MG63 (cell line): ENCODE results near the gene GJA9. TPM values are rescaled to one million over a fixed set of nuclear protein-coding genes. Genes with fewer than 3 reads are reported as not detected.
"Not testable (repeated sequence)": the region's sequence is repeated elsewhere in the genome, so short reads cannot be mapped to it uniquely, and the experiment has no call there.

Experiments used
- DNase-seq: peaks from one replicate; pipeline ENCODE4 v3.0.0-alpha.2; 2020
- H3K27me3 ChIP-seq: fragments of 250-450 bp; sonication (Bioruptor Pico); 2 replicates; pipeline ENCODE4 v1.5.1; 2020; ENCODE audit warnings: mild to moderate bottlenecking, moderate library complexity
- H3K36me3 ChIP-seq: fragments of 250-450 bp; sonication (Bioruptor Pico); 2 replicates; pipeline ENCODE4 v1.5.1; 2020; ENCODE audit warnings: mild to moderate bottlenecking, moderate library complexity
- H3K4me3 ChIP-seq: fragments of 250-450 bp; sonication (Bioruptor Pico); 2 replicates; pipeline ENCODE4 v1.5.1; 2020; ENCODE audit warnings: mild to moderate bottlenecking, moderate library complexity
- H3K9me3 ChIP-seq: fragments of 250-450 bp; sonication (Bioruptor Pico); 2 replicates; pipeline ENCODE4 v1.5.1; 2020; ENCODE audit warnings: mild to moderate bottlenecking, moderate library complexity
- total RNA-seq: library from RNA; depleted of rRNA; stranded (reverse); fragments of >200 nt; shearing (Covaris generic); gene quantifications from 2 replicates; pipeline ENCODE4 v1.2.3, GENCODE V29; 2014; ENCODE audit warnings: low replicate concordance; rRNA removed

The GJA9 gene
- total RNA-seq = not detected in 2 replicates

GRCh38 chr1:38881487-38881886, at the start of gene GJA9:
Gene GJA9 (minus strand): TSS chr1:38881587. CDS start chr1:38876098, 5,489 bp downstream.
- DNase-seq = no peak
- Histone ChIP-seq H3K9me3 (no peaks in the 10 kb centered on the region), H3K4me3 (no peak within 1 kb of the TSS), H3K36me3 (no peaks in the 10 kb centered on the region), H3K27me3 (no peaks in the 10 kb centered on the region)

- H3K27me3 ChIP-seq = no peaks in the 10 kb centered on the region
- DNase-seq = peak; percentile 35
- no peaks in the 10 kb centered on the region for H3K9me3 ChIP-seq
- no peaks in the 10 kb centered on the region for H3K36me3 ChIP-seq
- H3K4me3 ChIP-seq = no peak overlapping the region
Observed at GRCh38 chr1:38929476-38929875, 48.1 kb upstream of the GJA9 start.

- no peaks in the 10 kb centered on the region for H3K36me3 ChIP-seq
- H3K4me3 ChIP-seq = no peak overlapping the region
- DNase-seq = no peak
- H3K27me3 ChIP-seq = no peaks in the 10 kb centered on the region
- no peaks in the 10 kb centered on the region for H3K9me3 ChIP-seq
Observed at GRCh38 chr1:38929054-38929453, 47.7 kb upstream of the GJA9 start.

- Histone ChIP-seq H3K36me3 (no peaks in the 10 kb centered on the region), H3K9me3 (no peaks in the 10 kb centered on the region), H3K27me3 (no peaks in the 10 kb centered on the region), H3K4me3 (no peak overlapping the region)
- no peak for DNase-seq
Observed at GRCh38 chr1:38926091-38926490, 44.7 kb upstream of the GJA9 start.

DNA sequence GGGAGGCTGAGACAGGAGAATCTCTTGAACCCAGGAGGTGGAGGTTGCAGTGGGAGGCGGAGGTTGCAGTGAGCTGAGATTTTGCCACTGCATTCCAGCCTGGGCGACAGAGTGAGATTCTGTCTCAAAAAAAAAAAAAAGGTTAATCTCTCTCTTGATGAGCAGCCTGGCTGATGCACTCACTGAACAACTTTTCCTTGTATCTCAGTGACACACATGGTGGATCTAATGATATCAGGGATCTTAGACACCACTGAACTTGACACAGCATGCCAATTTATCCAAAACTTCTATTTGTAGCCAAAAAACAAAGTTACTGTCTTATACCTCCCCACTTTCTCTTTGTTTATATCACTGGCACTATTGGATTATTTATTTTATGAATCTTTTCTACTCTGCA, 44.0 kb upstream of the GJA9 start:
- Histone ChIP-seq H3K4me3 (no peak overlapping the region), H3K36me3 (no peaks in the 10 kb centered on the region), H3K9me3 (no peaks in the 10 kb centered on the region), H3K27me3 (no peaks in the 10 kb centered on the region)
- DNase-seq = no peak

DNA sequence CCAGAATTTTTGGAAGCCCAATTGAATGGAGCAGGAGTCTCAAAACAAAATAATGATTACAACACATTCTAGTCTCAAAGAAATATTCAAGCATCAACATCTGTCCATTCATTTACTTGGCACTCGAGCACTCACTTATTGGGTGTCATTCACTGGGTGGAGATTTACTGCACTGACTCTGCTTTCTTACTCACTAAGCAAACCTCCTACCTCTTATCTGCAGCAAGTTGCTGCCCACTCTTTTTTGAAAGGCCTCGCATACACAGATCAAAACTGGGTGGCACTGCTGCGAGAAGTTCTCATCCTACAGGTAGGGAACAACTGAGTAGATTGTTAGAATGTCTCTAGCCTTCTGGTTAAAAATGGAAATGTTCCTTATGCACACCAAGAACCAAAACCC, 42.2 kb upstream of the GJA9 start:
- Histone ChIP-seq H3K27me3 (no peaks in the 10 kb centered on the region), H3K9me3 (no peaks in the 10 kb centered on the region), H3K36me3 (no peaks in the 10 kb centered on the region), H3K4me3 (no peak overlapping the region)
- no peak for DNase-seq

DNA sequence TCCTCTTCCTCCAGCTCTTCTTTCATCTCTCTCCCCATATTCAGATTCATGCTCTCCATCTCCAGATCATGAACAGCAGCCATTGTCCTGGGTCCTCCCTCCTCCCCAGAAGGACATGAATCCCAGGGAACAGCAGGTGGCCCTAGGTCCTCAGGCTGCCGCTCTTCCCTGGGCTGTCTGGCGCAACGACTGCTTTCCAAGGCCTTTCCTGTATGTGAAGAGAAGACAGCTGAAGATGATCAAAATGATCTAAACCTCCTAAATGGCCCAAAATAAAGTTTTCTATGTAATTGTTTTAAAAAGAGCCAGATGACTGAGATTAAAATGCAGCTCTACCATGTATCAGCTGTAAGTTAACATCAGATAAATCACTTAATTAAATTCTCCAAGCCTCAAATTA, 37.7 kb upstream of the GJA9 start:
- no peaks in the 10 kb centered on the region for H3K27me3 ChIP-seq
- no peaks in the 10 kb centered on the region for H3K9me3 ChIP-seq
- H3K36me3 ChIP-seq = no peaks in the 10 kb centered on the region
- no peak for DNase-seq
- no peak overlapping the region for H3K4me3 ChIP-seq

DNA sequence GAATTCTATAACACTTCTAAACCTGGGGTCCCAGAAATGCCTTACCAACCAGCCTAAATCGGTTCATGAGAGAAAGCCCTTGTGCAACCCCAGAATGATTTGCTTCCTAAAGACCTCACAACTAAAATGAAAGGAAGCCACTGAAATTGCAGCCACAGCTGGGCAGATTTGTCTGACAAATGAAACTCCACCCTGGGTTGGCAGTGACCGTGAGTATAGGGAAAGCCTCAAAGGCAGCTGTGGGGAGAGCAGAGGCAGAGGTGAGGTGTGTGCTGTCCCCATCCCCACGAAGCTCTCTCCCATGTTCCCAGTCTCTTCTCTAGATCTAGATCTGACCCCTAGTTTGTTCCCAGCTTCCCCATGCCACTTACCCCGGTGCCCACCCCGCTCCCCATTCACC, 37.2 kb upstream of the GJA9 start:
- DNase-seq = no peak
- H3K36me3 ChIP-seq = no peaks in the 10 kb centered on the region
- H3K9me3 ChIP-seq = no peaks in the 10 kb centered on the region
- no peaks in the 10 kb centered on the region for H3K27me3 ChIP-seq
- H3K4me3 ChIP-seq = no peak overlapping the region

- H3K4me3 ChIP-seq = no peak overlapping the region
Observed at GRCh38 chr1:38917772-38918171, 36.4 kb upstream of the GJA9 start.

DNA sequence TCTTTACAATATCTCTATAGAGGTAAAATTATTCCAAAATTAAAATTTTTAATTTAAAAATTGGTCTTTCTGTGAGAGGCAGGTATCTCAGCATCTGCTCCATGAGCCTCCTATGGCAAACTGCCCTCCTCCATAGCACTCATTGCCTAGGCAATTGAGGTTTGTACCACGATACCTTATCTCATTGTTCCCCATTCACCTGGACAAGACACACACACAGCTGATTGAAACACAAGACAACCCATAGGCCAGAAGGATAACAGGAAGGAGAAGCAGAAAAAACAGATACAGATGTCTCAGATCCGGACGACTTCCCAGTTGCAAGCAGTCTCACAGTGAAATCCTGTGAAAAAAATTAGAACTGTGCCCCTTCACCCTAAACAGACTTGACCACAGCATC, 36.0 kb upstream of the GJA9 start:
- H3K36me3 ChIP-seq = no peaks in the 10 kb centered on the region
- no peaks in the 10 kb centered on the region for H3K27me3 ChIP-seq

More at GRCh38 chr1:38917772-38918171, 36.4 kb upstream of the GJA9 start:
- no peaks in the 10 kb centered on the region for H3K9me3 ChIP-seq
- no peak for DNase-seq
- no peaks in the 10 kb centered on the region for H3K27me3 ChIP-seq
- no peaks in the 10 kb centered on the region for H3K36me3 ChIP-seq

DNA sequence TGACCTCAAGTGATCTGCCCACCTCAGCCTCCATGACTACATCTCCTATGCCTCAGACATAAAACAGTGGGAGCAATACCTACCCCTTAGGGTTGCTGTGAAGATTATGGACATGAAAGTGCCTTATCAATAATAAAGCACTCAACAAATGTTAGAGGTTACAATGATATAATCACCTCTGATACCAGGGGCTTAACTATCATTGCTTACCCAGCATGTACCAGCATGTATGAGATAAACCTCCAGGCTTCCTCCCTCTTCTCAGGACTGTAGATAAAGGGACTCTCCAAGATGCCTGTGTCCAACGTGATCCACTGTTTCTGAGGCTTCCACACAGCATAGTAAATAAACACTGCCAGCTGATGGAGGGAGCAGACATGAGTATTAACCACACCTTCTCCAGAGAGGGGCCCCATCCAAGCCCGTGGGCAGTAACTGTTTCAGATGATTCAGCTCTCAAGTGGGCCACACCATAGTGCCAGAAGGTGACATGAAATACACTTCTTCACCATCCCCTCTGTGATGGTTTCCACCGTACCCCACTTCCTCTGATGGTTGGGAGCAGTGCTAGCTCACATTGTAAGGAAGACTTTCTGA, 34.1 kb upstream of the GJA9 start:
- H3K9me3 ChIP-seq = no peaks in the 10 kb centered on the region
- no peak for DNase-seq
- H3K36me3 ChIP-seq = no peaks in the 10 kb centered on the region
- H3K27me3 ChIP-seq = no peaks in the 10 kb centered on the region
- H3K4me3 ChIP-seq = no peak overlapping the region

More for the DNA sequence above, 36.0 kb upstream of the GJA9 start:
- H3K9me3 ChIP-seq = no peaks in the 10 kb centered on the region
- DNase-seq = no peak
- no peak overlapping the region for H3K4me3 ChIP-seq

GRCh38 chr1:38914908-38915307, 33.5 kb upstream of the GJA9 start:
- not testable (repeated sequence) for H3K4me3 ChIP-seq, H3K9me3 ChIP-seq, H3K27me3 ChIP-seq, H3K36me3 ChIP-seq, DNase-seq

GRCh38 chr1:38908821-38909220, 27.4 kb upstream of the GJA9 start:
- DNase-seq = no peak
- H3K36me3 ChIP-seq = no peaks in the 10 kb centered on the region
- no peaks in the 10 kb centered on the region for H3K27me3 ChIP-seq
- no peaks in the 10 kb centered on the region for H3K9me3 ChIP-seq
- no peak overlapping the region for H3K4me3 ChIP-seq

GRCh38 chr1:38905985-38906384, 24.6 kb upstream of the GJA9 start:
- no peaks in the 10 kb centered on the region for H3K36me3 ChIP-seq
- no peak overlapping the region for H3K4me3 ChIP-seq
- H3K9me3 ChIP-seq = no peaks in the 10 kb centered on the region
- no peaks in the 10 kb centered on the region for H3K27me3 ChIP-seq
- DNase-seq = no peak

DNA sequence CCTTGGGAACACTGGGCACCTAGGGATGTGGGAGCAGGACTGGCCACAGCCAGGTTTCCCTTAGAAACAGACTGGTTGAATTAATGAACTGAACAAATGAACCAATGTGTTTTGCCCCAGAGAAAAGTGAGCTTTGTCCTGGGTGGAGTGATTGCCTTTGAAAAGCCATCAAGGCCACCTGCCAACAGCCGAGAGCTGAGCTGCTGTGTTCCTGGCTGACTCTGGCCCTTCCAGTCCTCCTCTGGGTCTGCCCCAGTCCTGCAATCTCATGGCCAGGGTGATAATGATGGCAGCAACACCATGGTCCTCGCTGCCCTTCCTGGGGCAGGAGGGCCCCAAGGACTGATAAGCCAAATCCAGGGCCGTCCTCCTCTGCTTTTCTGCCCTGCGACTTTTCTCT, 18.2 kb upstream of the GJA9 start:
- H3K36me3 ChIP-seq = no peaks in the 10 kb centered on the region
- DNase-seq = no peak
- H3K4me3 ChIP-seq = no peak overlapping the region
- H3K9me3 ChIP-seq = no peaks in the 10 kb centered on the region
- H3K27me3 ChIP-seq = no peaks in the 10 kb centered on the region

DNA sequence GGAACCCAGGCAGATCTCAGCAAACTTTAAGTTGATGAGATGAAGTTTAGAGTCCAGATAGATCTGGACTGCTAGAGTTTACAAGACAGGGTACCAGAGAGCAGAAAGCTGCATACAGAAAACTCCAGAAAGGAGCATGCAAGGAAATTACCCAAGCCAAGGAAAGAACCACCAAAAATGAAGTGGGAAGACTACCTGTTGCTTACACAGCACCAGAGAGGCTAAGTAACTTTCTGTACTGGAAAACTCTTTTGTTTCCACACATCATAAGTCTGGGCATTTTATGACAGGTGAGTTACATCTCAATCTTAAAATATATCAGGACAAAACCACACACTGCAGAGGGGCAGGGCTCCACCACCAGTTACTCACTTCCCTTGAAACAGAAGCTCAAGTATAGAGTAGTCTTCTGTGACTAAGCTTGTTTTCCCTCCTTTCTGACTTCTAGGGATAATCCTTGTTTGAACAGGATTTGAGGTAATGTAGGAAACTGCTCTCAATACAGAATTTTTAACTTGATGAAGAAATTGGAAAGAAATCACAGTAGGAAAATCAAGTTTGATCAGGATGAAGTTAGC, 17.4 kb upstream of the GJA9 start:
- no peak overlapping the region for H3K4me3 ChIP-seq
- H3K36me3 ChIP-seq = no peaks in the 10 kb centered on the region
- DNase-seq = no peak
- H3K9me3 ChIP-seq = no peaks in the 10 kb centered on the region
- no peaks in the 10 kb centered on the region for H3K27me3 ChIP-seq

DNA sequence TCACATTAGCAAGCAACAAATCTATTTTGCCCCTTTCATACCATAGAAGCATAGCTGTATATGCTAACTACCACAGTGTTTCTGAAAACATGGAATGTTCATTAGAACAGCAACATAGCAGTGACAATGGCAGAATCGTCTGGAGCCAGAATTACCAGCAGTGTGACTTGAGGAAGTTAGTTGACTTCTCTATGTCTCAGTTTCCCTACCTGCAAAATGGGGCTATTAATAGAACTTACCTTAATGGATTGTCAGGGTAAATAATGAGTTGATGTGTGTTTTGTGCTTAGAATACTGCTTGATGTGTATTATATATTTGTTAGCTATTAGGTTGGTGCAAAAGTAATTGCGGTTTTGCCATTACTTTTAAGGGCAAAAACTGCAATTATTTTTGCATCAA, 14.8 kb upstream of the GJA9 start:
- Histone ChIP-seq H3K36me3 (no peaks in the 10 kb centered on the region), H3K4me3 (no peak overlapping the region), H3K9me3 (no peaks in the 10 kb centered on the region), H3K27me3 (no peaks in the 10 kb centered on the region)
- DNase-seq = no peak

DNA sequence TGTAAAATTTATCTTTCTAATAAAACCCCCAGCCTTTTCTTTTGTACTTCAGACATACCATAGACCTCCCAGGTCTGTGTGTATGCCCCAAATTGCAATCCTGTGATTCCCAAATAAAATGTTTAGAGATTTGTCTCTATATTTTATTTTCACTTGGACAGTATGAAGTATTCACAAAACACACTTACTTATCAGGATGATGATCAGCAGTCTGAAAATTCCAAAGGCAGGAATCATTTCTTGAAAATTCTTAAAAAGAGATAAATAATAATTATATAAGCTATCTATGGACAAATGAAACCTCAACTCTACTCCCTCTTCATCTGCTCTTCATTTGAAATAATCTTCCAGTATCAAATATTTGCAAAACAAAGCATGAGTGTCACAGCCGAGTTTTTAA, 11.6 kb upstream of the GJA9 start:
- Histone ChIP-seq H3K36me3 (no peaks in the 10 kb centered on the region), H3K4me3 (no peak overlapping the region), H3K9me3 (no peaks in the 10 kb centered on the region), H3K27me3 (no peaks in the 10 kb centered on the region)
- no peak for DNase-seq
